Peyer's patch (tissue), 4 donors: ENCODE data around the gene GUCD1. TPM values are rescaled to one million over a fixed set of nuclear protein-coding genes. Genes with fewer than 3 reads are reported as not detected.

Experiments
- DNase-seq, 3 donors: peaks; one replicate each; pipeline ENCODE4 v3.0.0-alpha.2; 2017 to 2019
- H3K27ac ChIP-seq, 4 donors: fragments of 200-600 bp; sonication (generic); one replicate each; pipeline ENCODE4 v1.5.1; 2016 to 2019
- H3K27me3 ChIP-seq, 2 donors: fragments of 200-600 bp; sonication (generic); one replicate each; pipeline ENCODE4 v1.5.1; 2019
- H3K36me3 ChIP-seq, 3 donors: fragments of 200-600 bp; sonication (generic); one replicate each; pipeline ENCODE4 v1.5.1; 2016 to 2019
- H3K4me1 ChIP-seq, 4 donors: fragments of 200-600 bp; sonication (generic); one replicate each; pipeline ENCODE4 v1.5.1; 2016 to 2019
- H3K4me3 ChIP-seq, 4 donors: fragments of 200-600 bp; sonication (generic); 1 replicate in 3 of 4; 2 replicates in 1 of 4; pipeline ENCODE4 v1.5.1; 2016 to 2019; ENCODE audit warnings: mild to moderate bottlenecking in 1 of 4
- H3K9me3 ChIP-seq, 4 donors: fragments of 200-600 bp; sonication (generic); one replicate each; pipeline ENCODE4 v1.5.1; 2016 to 2019; ENCODE audit warnings: mild to moderate bottlenecking in 1 of 4
- POLR2A ChIP-seq, 2 donors: fragments of 450-650 bp; IDR thresholded peaks; one replicate each; pipeline ENCODE4 v1.5.1; 2017; ENCODE audit warnings: antibody characterized with exemption in 2 of 2, mild to moderate bottlenecking in 2 of 2, moderate library complexity in 2 of 2
- total RNA-seq, 4 donors: library from RNA; depleted of rRNA; stranded (reverse); fragments of >200 nt; gene quantifications; one replicate each; pipeline ENCODE4 v1.1.0, GENCODE V29; 2016
- TF ChIP-seq, protein P1 (sequence below), 6 experiments: fragments of 450-650 bp in 4 of 6; fragments of 200-600 bp in 2 of 6; sonication (generic) in 1 of 6; IDR thresholded peaks; one replicate each; pipeline ENCODE4 v1.5.1; 2017 to 2019; ENCODE audit warnings: antibody characterized with exemption in 6 of 6, mild to moderate bottlenecking in 3 of 6, moderate library complexity in 1 of 6

GUCD1 gene
- total RNA-seq, 4 donors from 2014 or later, result 167 to 585 (median 458) TPM

DNA sequence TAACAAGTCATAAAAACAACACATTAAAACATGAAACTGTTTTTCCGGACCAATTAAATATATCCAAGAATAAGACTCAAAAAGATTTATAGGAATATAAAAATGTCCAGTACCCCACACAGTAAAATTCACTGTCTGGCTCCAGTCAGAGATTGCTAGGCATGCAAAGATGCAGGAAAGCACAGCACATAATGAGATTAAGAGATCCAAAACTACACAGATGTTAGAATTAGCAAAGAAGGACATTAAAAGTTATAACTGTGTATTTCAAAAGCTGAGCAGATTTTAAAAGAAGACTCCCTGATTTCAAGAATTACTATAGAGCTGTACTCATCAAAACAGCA lies 24.3 kb upstream of the GUCD1 start:
- no peaks in the 10 kb centered on the region for H3K27me3 ChIP-seq
- no peaks in the 10 kb centered on the region for H3K9me3 ChIP-seq
- peak overlapping the region in 2 of 4 donors; percentile 31 to 79 for H3K27ac ChIP-seq
- H3K36me3 ChIP-seq, result peaks cover 0 to 6% (median 0%) of the 10 kb centered on the region in 3 donors
- no peak overlapping the region for H3K4me3 ChIP-seq
- H3K4me1 ChIP-seq, result peaks cover 0 to 35% (median 0%) of the 10 kb centered on the region in 4 donors
- DNase-seq, result no peak
- TF ChIP-seq, protein P1, sequence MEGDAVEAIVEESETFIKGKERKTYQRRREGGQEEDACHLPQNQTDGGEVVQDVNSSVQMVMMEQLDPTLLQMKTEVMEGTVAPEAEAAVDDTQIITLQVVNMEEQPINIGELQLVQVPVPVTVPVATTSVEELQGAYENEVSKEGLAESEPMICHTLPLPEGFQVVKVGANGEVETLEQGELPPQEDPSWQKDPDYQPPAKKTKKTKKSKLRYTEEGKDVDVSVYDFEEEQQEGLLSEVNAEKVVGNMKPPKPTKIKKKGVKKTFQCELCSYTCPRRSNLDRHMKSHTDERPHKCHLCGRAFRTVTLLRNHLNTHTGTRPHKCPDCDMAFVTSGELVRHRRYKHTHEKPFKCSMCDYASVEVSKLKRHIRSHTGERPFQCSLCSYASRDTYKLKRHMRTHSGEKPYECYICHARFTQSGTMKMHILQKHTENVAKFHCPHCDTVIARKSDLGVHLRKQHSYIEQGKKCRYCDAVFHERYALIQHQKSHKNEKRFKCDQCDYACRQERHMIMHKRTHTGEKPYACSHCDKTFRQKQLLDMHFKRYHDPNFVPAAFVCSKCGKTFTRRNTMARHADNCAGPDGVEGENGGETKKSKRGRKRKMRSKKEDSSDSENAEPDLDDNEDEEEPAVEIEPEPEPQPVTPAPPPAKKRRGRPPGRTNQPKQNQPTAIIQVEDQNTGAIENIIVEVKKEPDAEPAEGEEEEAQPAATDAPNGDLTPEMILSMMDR (IDR thresholded peaks at IDR 0.05), result no peak
- TF ChIP-seq POLR2A (IDR thresholded peaks at IDR 0.05), result no peak

DNA sequence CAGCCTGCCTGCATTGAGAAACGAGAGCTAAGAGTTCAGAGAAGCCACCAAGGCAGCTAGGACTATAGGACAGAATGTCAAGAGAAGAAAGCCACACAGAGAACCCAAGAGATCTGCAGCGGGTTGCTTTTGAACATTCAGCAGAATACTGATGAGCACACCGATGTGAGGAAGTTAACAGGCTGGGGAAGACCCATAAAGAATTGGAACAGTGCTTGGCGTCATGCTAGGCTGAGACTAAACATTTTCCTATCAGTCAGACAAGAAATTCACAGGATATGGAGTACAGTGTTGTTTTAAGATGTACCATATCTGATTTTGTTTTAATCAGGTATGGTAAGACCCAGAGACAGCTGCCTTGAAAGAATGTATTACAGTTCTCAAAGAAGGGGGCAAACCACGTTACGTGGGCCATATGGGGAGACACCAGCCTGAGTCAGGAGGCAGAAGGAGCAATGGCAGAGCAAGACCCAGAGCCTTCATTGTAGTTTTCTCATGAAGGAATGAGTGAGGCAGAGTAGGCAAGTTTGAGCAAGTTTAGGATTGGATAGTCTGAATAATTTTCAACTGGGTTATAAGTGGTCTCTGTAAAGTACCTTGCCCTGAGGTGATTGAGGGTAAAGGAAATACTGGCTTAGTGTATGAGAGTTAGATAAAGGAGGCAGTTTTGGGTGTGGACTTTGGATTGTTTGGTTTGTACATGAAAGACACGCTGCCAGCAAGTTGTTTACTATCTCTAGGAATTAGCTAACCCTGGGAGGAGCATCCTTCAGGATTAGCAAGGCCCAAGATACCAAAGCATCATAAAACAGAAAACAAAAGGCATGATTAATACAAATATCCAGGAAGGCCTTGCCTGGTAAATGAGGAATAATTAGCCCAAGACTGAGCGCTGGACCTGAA lies 23.7 kb upstream of the GUCD1 start:
- H3K9me3 ChIP-seq, result no peaks in the 10 kb centered on the region
- H3K27ac ChIP-seq, result peak overlapping the region in 3 of 4 donors; percentile 2 to 79 (median 44)
- no peak for DNase-seq
- TF ChIP-seq, protein P1 (IDR thresholded peaks at IDR 0.05), result no peak
- TF ChIP-seq POLR2A (IDR thresholded peaks at IDR 0.05), result no peak
- H3K4me1 ChIP-seq, result peaks cover 0 to 29% (median 0%) of the 10 kb centered on the region in 4 donors
- no peak overlapping the region for H3K4me3 ChIP-seq
- H3K27me3 ChIP-seq, result no peaks in the 10 kb centered on the region
- H3K36me3 ChIP-seq, result peaks cover 0 to 12% (median 0%) of the 10 kb centered on the region in 3 donors

DNA sequence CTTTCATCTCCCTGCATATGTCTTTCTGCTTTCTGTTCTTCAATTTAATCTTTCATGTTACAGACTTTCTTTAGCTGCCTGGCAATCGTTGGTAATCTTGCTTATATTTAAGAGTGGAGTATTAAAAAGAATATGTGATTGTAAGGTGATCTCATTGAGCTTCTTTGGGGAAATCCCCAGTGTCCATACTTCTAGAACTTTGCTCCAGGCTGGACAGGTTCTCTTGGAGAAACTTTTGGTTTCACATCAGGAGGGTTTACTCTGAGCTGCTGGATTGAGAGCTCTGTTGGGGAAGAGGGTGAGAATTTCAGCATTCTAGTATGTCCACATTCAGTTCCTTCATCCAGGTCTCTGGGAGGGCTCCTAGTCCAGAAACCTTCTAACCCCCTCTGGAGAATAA lies 21.8 kb upstream of the GUCD1 start:
- Histone ChIP-seq H3K4me3 (no peak overlapping the region), H3K9me3 (no peaks in the 10 kb centered on the region), H3K27me3 (no peaks in the 10 kb centered on the region), H3K4me1 (peaks cover 0 to 22% (median 0%) of the 10 kb centered on the region in 4 donors), H3K36me3 (peaks cover 0 to 31% (median 0%) of the 10 kb centered on the region in 3 donors), H3K27ac (peak overlapping the region in 1 of 4 donors; percentile 55)
- TF ChIP-seq, protein P1 (IDR thresholded peaks at IDR 0.05), result no peak
- no peak for TF ChIP-seq POLR2A (IDR thresholded peaks at IDR 0.05)
- no peak for DNase-seq

DNA sequence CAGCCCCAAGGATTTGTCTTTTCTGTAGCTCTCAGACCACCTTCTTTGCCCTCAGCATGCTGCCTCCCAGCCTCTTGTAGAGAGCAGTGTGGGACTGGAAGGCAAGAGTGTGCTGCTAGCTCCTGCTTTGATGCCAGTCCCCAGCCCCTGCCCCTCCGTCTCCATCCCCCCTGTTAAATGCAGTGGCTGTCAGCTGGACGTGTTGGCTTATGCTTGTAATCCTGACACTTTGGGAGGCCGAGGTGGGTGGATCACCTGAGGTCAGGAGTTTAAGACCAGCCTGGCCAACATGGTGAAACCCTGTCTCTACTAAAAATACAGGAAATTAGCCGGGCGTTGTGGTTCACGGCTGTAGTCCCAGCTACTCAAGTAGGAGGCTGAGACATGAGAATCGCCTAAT lies 16.3 kb upstream of the GUCD1 start:
- no peaks in the 10 kb centered on the region for H3K9me3 ChIP-seq
- H3K36me3 ChIP-seq, result peaks cover 0 to 69% (median 0%) of the 10 kb centered on the region in 3 donors
- DNase-seq, result no peak
- no peaks in the 10 kb centered on the region for H3K27me3 ChIP-seq
- H3K4me1 ChIP-seq, result peaks cover 0 to 2% (median 0%) of the 10 kb centered on the region in 4 donors
- H3K4me3 ChIP-seq, result no peak overlapping the region
- TF ChIP-seq, protein P1 (IDR thresholded peaks at IDR 0.05), result no peak
- no peak for TF ChIP-seq POLR2A (IDR thresholded peaks at IDR 0.05)
- no peak overlapping the region for H3K27ac ChIP-seq

DNA sequence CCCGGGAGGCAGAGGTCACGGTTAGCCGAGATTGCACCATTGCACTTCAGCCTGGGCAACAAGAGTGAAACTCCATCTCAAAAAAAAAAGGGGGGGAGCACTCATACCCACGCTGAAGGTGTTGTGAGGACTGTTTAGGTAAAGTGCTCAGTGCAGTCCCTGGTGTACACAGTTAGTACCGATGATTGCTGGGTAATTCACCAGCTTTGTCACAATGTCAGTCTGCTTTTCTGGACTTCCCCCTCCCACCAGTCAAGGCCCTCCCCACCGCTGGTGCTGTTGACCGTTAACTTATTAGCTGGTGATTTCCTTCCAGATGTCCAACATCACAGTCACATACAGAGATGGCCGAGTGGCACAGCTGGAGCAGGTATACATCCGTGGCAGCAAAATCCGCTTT lies 12.7 kb upstream of the GUCD1 start:
- no peaks in the 10 kb centered on the region for H3K27me3 ChIP-seq
- no peak overlapping the region for H3K4me3 ChIP-seq
- no peak overlapping the region for H3K27ac ChIP-seq
- peaks cover 0 to 59% (median 0%) of the 10 kb centered on the region in 3 donors for H3K36me3 ChIP-seq
- DNase-seq, result no peak
- TF ChIP-seq, protein P1 (IDR thresholded peaks at IDR 0.05), result no peak
- no peak for TF ChIP-seq POLR2A (IDR thresholded peaks at IDR 0.05)
- peaks cover 0 to 32% (median 0%) of the 10 kb centered on the region in 4 donors for H3K4me1 ChIP-seq
- no peaks in the 10 kb centered on the region for H3K9me3 ChIP-seq
